Esophagus muscularis mucosa (tissue), 4 donors: ENCODE data around the gene NRF1. TPM values are rescaled to one million over a fixed set of nuclear protein-coding genes. Genes with fewer than 3 reads are reported as not detected.

Experiments
- DNase-seq: peaks from one replicate; pipeline ENCODE4 v3.0.0-alpha.2; 2017; ENCODE audit errors: extremely low spot score
- H3K27ac ChIP-seq, 4 donors: fragments of 200-600 bp; sonication (generic); replicated peaks in 1 of 4; 1 replicate in 3 of 4; 2 replicates in 1 of 4; pipeline ENCODE4 v1.5.1; 2016 to 2019; ENCODE audit warnings: mild to moderate bottlenecking in 1 of 4
- H3K27me3 ChIP-seq, 4 donors: fragments of 200-600 bp; sonication (generic); one replicate each; pipeline versions ENCODE4 v1.5.1 to v1.6.0; 2016 to 2019
- H3K36me3 ChIP-seq, 4 donors: fragments of 200-600 bp; sonication (generic); one replicate each; pipeline ENCODE4 v1.5.1; 2016 to 2019
- H3K4me1 ChIP-seq, 4 donors: fragments of 200-600 bp; sonication (generic); one replicate each; pipeline ENCODE4 v1.5.1; 2016 to 2019
- H3K4me3 ChIP-seq, 4 donors: fragments of 200-600 bp; sonication (generic); 1 replicate in 2 of 4; 2 replicates in 2 of 4; pipeline ENCODE4 v1.5.1; 2016 to 2019; ENCODE audit warnings: mild to moderate bottlenecking in 4 of 4, moderate library complexity in 1 of 4
- H3K9me3 ChIP-seq, 4 donors: fragments of 200-600 bp; sonication (generic); 1 replicate in 3 of 4; 2 replicates in 1 of 4; pipeline ENCODE4 v1.5.1; 2016 to 2019
- EP300 ChIP-seq: sonication (generic); formaldehyde crosslinking; IDR thresholded peaks from one replicate; pipeline ENCODE4 v1.6.1; 2017; ENCODE audit warnings: antibody characterized with exemption
- POLR2A ChIP-seq: fragments of 450-650 bp; IDR thresholded peaks from one replicate; pipeline ENCODE4 v1.6.1; 2017; ENCODE audit warnings: antibody characterized with exemption, moderate library complexity, mild to moderate bottlenecking, low read depth
- POLR2AphosphoS5 ChIP-seq, 2 donors: sonication (generic); formaldehyde crosslinking; IDR thresholded peaks; one replicate each; pipeline ENCODE4 v1.6.1; 2017; ENCODE audit warnings: antibody characterized with exemption in 2 of 2
- WGBS: methylation state at CpG from one replicate; pipeline ENCODE4 v1.1.5; 2018; 5-methylcytosine and 5-hydroxymethylcytosine counted together
- intact Hi-C: fragments of 100-400 bp; cut with DNase I; formaldehyde crosslinking; loops from one replicate; pipeline ENCODE4 v1.15.1; 2023
- total RNA-seq, 4 donors: library from RNA; depleted of rRNA; stranded (reverse); fragments of >200 nt; gene quantifications; one replicate each; pipeline versions ENCODE4 v1.1.0 to v1.2.1, GENCODE V29; 2016
- TF ChIP-seq, protein P1 (sequence below), 3 experiments: fragments of 200-600 bp in 2 of 3; fragments of 450-650 bp in 1 of 3; sonication (generic) in 2 of 3; IDR thresholded peaks; one replicate each; pipeline ENCODE4 v1.5.1; 2017 to 2019; ENCODE audit warnings: antibody characterized with exemption in 3 of 3, mild to moderate bottlenecking in 2 of 3, moderate library complexity in 1 of 3

NRF1 gene
- total RNA-seq, 4 donors from 2014 or later = 8.7 to 19.1 (median 15.9) TPM

DNA sequence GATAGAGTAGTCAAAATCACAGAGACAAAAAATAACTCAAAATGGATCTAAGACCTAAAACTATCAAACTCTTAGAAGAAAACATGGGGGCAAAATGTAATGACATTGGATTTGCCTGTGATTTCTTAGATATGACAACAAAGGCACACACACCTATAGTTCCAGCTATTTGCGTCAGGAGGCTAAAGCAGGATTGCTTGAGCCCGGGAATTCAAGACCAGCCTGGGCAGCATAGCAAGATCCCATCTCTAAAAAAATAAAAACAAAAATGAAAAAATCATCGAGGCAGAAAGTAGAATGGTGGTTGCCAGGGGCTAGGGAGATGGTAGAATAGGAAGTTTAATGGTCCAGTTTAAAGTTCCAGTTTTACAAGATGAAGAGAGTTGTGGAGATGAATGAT, 113.3 kb downstream of the NRF1 start:
- Histone ChIP-seq H3K27me3 (no peaks in the 10 kb centered on the region), H3K4me3 (no peak overlapping the region), H3K27ac (no peak overlapping the region), H3K4me1 (peaks cover 0 to 4% (median 0%) of the 10 kb centered on the region in 4 donors), H3K36me3 (peaks cover 22 to 82% (median 67%) of the 10 kb centered on the region in 4 donors), H3K9me3 (no peaks in the 10 kb centered on the region)
- no peak for DNase-seq
- no peak for TF ChIP-seq POLR2AphosphoS5 (IDR thresholded peaks at IDR 0.05)
- TF ChIP-seq, protein P1, sequence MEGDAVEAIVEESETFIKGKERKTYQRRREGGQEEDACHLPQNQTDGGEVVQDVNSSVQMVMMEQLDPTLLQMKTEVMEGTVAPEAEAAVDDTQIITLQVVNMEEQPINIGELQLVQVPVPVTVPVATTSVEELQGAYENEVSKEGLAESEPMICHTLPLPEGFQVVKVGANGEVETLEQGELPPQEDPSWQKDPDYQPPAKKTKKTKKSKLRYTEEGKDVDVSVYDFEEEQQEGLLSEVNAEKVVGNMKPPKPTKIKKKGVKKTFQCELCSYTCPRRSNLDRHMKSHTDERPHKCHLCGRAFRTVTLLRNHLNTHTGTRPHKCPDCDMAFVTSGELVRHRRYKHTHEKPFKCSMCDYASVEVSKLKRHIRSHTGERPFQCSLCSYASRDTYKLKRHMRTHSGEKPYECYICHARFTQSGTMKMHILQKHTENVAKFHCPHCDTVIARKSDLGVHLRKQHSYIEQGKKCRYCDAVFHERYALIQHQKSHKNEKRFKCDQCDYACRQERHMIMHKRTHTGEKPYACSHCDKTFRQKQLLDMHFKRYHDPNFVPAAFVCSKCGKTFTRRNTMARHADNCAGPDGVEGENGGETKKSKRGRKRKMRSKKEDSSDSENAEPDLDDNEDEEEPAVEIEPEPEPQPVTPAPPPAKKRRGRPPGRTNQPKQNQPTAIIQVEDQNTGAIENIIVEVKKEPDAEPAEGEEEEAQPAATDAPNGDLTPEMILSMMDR (IDR thresholded peaks at IDR 0.05) = no peak
- no peak for TF ChIP-seq POLR2A
- TF ChIP-seq EP300 = no peak
- WGBS = 97% methylated on average over 3 of the region's 3 CpGs
- intact Hi-C loops = no loop called here

DNA sequence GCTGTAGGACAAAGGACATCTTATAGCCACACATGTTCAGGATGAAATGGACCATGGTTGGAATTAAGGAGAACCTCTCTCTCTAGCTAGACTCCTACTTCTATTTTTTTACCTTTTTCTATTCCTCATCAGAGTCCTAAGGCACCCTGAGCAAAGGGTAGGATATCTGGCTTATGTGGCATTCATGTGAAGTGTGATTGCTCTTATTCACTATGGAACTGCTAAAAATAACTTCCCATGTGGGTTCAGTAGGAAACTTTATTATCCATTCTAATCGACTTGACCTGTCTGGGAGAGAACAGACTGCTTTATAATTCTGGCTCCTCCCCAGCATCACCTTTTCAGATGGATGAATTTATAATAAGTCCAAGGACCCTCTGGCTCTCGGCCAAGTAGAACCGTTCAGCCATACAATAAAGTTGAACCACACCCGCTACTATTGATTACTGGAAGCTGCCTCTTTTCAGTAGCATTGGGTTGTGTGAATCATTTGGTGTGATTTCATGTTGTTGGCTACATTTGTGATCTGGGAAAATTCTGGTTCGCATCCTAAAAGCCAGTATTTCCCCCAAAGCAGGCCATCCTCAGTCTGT, 117.5 kb downstream of the NRF1 start:
- 80% methylated on average over 5 of the region's 5 CpGs for WGBS
- peaks cover 0 to 4% (median 0%) of the 10 kb centered on the region in 4 donors for H3K4me1 ChIP-seq
- no peaks in the 10 kb centered on the region for H3K9me3 ChIP-seq
- no peak overlapping the region for H3K4me3 ChIP-seq
- no peaks in the 10 kb centered on the region for H3K27me3 ChIP-seq
- H3K27ac ChIP-seq = no peak overlapping the region
- no peak for DNase-seq
- intact Hi-C loops = no loop called here
- TF ChIP-seq POLR2A (no peak), EP300 (no peak), POLR2AphosphoS5 (IDR thresholded peaks at IDR 0.05) (no peak)
- TF ChIP-seq, protein P1 (IDR thresholded peaks at IDR 0.05) = no peak
- peaks cover 33 to 93% (median 71%) of the 10 kb centered on the region in 4 donors for H3K36me3 ChIP-seq

DNA sequence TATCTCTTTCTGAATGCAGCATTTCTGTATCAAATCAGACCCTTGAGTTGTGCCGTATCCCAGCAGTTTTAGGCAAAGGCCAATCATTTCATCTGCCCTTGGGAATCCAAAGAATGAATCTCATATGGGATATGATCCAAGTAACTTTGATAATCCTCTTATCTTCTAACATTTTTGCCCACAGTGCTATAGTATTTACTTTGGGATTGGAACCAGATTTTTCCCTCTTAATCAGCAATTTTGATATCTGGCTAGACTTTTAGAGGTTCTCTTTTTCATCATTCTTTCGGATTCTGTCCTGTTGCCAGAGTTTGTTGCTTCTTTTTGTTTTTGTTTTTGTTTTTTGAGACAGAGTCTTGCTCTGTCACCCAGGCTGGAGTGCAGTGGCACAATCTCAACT, 118.0 kb downstream of the NRF1 start:
- H3K36me3 ChIP-seq = peaks cover 37 to 93% (median 72%) of the 10 kb centered on the region in 4 donors
- H3K27ac ChIP-seq = no peak overlapping the region
- DNase-seq = no peak
- WGBS = 99% methylated on average over 2 of the region's 2 CpGs
- no peaks in the 10 kb centered on the region for H3K9me3 ChIP-seq
- intact Hi-C loops = no loop called here
- peaks cover 0 to 4% (median 0%) of the 10 kb centered on the region in 4 donors for H3K4me1 ChIP-seq
- no peak for TF ChIP-seq EP300
- no peak for TF ChIP-seq POLR2A
- no peak for TF ChIP-seq POLR2AphosphoS5 (IDR thresholded peaks at IDR 0.05)
- TF ChIP-seq, protein P1 (IDR thresholded peaks at IDR 0.05) = no peak
- no peak overlapping the region for H3K4me3 ChIP-seq
- no peaks in the 10 kb centered on the region for H3K27me3 ChIP-seq

DNA sequence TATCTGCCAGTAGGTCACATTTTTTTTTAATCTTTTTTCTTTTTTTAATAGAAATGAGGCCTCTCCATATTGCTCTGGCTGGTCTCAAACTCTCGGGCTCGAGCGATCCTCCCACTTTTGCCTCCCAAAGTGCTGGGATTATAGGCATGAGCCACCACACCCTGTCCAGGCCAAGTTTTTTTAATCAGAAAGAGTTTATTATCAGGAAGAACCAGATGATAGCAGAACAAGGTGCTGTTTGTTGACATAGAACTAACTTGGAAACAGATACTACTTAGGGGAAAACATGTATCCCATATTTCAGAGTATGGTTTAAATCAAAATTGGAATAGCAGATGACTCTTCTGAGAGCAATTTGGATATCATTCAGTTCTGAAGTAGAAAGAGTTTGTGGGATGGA, 118.6 kb downstream of the NRF1 start:
- peaks cover 37 to 93% (median 75%) of the 10 kb centered on the region in 4 donors for H3K36me3 ChIP-seq
- TF ChIP-seq POLR2AphosphoS5 (IDR thresholded peaks at IDR 0.05) (no peak), EP300 (no peak), POLR2A (no peak)
- TF ChIP-seq, protein P1 (IDR thresholded peaks at IDR 0.05) = no peak
- no peak overlapping the region for H3K27ac ChIP-seq
- H3K9me3 ChIP-seq = no peaks in the 10 kb centered on the region
- no peak overlapping the region for H3K4me3 ChIP-seq
- no peak for DNase-seq
- H3K27me3 ChIP-seq = no peaks in the 10 kb centered on the region
- 100% methylated on average over 3 of the region's 3 CpGs for WGBS
- H3K4me1 ChIP-seq = peaks cover 0 to 4% (median 0%) of the 10 kb centered on the region in 4 donors
- intact Hi-C loops = loop anchor here (10.0 kb wide), 1 partner anchor 285 kb away; no protein-coding TSS in a partner anchor
